Gastroesophageal sphincter (tissue), 3 donors: ENCODE results near the gene MMS22L.

ENCODE experiments used
- EP300 ChIP-seq: sonication (generic); formaldehyde crosslinking; IDR thresholded peaks from one replicate; pipeline ENCODE4 v1.6.1; 2017; ENCODE audit warnings: antibody characterized with exemption, mild to moderate bottlenecking
- POLR2A ChIP-seq, 2 donors: fragments of 450-650 bp; IDR thresholded peaks; one replicate each; pipeline ENCODE4 v1.6.1; 2017; ENCODE audit warnings: antibody characterized with exemption in 2 of 2, mild to moderate bottlenecking in 2 of 2, moderate library complexity in 1 of 2
- TF ChIP-seq, protein P1 (sequence below), 4 experiments: fragments of 200-600 bp in 2 of 4; fragments of 450-650 bp in 2 of 4; sonication (generic) in 1 of 4; IDR thresholded peaks; one replicate each; pipeline ENCODE4 v1.5.1; 2017 to 2019; ENCODE audit warnings: antibody characterized with exemption in 4 of 4, mild to moderate bottlenecking in 2 of 4, moderate library complexity in 2 of 4

DNA sequence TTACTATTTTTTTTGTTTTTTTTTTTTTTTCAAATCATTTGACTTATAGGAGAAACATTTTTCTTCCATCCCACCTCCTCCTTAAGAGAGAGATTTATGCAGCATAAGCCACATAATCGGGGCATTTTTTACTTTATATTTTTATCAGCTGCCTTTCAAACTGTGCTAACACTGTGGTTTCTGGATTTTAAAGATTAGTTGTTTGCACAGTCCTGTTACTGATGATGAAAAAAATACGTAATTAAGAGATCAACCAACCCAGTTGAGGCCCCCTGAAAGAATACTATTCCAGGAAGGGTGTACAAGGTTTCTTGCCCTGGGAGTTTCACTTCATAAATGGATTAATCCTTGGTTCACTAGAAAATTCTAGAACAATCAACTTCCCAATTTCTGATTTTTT is 68.3 kb downstream of the MMS22L start:
- TF ChIP-seq, protein P1, sequence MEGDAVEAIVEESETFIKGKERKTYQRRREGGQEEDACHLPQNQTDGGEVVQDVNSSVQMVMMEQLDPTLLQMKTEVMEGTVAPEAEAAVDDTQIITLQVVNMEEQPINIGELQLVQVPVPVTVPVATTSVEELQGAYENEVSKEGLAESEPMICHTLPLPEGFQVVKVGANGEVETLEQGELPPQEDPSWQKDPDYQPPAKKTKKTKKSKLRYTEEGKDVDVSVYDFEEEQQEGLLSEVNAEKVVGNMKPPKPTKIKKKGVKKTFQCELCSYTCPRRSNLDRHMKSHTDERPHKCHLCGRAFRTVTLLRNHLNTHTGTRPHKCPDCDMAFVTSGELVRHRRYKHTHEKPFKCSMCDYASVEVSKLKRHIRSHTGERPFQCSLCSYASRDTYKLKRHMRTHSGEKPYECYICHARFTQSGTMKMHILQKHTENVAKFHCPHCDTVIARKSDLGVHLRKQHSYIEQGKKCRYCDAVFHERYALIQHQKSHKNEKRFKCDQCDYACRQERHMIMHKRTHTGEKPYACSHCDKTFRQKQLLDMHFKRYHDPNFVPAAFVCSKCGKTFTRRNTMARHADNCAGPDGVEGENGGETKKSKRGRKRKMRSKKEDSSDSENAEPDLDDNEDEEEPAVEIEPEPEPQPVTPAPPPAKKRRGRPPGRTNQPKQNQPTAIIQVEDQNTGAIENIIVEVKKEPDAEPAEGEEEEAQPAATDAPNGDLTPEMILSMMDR (IDR thresholded peaks at IDR 0.05), result no peak
- no peak for TF ChIP-seq POLR2A (IDR thresholded peaks at IDR 0.05)
- TF ChIP-seq EP300, result no peak
